Epidermal melanocyte (primary cell): ENCODE data around the gene MARCHF7.
"Not testable (repeated sequence)": the region's sequence is repeated elsewhere in the genome, so short reads cannot be mapped to it uniquely, and the experiment has no call there.

Experiments
- DNase-seq: peaks from one replicate; pipeline ENCODE4 v3.0.0; 2011; ENCODE audit warnings: low spot score; ENCODE audit not compliant: insufficient read length

MARCHF7 gene, protein sequence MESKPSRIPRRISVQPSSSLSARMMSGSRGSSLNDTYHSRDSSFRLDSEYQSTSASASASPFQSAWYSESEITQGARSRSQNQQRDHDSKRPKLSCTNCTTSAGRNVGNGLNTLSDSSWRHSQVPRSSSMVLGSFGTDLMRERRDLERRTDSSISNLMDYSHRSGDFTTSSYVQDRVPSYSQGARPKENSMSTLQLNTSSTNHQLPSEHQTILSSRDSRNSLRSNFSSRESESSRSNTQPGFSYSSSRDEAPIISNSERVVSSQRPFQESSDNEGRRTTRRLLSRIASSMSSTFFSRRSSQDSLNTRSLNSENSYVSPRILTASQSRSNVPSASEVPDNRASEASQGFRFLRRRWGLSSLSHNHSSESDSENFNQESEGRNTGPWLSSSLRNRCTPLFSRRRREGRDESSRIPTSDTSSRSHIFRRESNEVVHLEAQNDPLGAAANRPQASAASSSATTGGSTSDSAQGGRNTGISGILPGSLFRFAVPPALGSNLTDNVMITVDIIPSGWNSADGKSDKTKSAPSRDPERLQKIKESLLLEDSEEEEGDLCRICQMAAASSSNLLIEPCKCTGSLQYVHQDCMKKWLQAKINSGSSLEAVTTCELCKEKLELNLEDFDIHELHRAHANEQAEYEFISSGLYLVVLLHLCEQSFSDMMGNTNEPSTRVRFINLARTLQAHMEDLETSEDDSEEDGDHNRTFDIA

DNA sequence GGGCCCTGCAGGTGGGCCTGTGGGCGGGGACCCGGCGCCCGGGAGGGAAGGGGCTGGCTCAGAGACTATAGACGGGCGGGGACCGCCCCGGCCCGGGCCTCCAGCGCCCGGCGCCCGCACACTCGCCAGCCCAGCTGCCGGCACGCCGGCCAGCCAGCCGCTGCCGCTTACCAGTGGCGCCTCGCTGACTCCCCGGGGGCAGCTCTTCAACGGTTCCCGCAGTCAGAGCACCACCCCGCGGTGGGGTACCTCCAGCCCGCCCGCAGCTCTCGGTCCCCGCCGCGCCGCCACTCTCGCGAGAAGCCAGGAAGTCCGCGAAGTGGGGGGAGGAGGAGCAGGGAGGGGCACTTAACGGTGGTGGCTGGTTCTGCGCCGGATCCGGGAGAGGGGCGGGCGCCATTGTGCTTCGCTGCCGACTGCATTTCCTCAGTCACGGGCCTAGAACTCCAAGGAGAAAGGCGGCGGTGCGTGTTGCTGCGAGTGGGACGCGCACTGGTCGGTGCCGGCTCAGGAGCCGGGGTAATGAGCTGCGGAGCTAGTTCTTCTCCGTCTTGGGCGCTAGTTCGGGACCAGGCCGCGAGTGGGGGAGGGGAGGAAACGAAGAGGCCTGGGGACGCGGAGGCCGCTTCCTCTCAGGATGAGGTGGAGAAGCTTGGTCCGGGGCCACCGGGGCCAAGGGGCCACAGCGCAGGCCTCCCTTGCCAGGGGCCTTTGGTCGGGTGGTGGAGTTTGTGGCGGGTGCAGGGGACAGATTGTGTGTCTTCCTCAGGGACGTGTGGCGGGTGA, at the start of gene MARCHF7:
Gene MARCHF7, plus strand, starts transcription at position 364 of the 786 bp plus-strand sequence. CDS start 16,517 bp downstream, outside the sequence.
- peak; percentile 90 for DNase-seq

DNA sequence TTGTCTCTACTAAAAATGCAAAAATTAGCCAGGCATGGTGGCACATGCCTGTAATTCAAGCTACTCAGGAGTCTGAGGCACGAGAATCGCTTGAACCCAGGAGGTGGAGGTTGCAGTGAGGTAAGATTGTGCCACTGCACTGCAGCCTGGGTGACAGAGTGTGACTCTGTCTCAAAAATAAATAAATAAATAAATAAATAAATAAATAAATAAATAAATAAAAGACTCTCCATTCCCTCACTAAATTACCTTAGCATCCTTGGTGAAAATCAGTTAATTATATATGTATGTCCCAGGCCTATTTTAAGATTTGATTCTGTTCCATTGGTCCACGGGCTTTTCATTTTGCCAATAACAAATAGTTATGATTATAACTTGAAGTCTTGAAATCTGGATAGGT, 44.9 kb upstream of the MARCHF7 start:
- not testable (repeated sequence) for DNase-seq

DNA sequence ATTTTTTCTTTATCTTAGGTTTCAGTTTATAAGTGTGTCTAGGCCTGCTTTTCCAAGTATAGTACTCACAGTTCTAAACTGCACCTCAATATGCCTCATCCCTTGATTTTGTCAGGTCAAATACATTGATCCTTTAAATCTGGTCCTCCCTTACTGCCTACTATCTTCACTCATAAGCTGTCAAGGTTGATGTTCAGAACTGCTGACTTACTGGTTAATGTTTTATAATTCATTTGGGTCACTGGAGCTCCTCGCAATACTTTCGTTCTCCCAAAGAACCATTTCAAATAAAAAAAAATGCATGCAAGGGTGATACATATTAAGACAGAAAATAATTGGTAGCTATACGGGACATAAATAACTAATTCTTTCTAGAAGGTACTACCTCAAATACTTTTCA, 41.3 kb upstream of the MARCHF7 start:
- no peak for DNase-seq

DNA sequence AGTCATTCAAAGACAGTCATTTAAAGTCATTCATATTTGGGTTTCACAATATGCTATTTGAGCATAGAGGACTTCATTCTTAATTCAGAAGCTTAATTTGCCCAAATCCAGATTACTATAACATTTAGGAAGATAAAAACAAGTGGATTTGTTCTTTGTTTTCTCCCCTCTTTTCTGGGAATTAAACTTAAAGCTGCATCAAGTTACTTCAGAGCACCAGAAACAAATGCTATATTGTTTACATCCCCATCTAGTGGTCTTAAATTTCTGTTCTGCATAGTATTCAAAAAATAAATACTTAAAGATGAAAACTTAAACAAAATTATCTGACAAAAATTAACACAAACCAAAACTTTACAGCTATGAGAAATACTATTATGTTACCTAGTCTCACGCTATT, 34.7 kb upstream of the MARCHF7 start:
- DNase-seq = no peak

DNA sequence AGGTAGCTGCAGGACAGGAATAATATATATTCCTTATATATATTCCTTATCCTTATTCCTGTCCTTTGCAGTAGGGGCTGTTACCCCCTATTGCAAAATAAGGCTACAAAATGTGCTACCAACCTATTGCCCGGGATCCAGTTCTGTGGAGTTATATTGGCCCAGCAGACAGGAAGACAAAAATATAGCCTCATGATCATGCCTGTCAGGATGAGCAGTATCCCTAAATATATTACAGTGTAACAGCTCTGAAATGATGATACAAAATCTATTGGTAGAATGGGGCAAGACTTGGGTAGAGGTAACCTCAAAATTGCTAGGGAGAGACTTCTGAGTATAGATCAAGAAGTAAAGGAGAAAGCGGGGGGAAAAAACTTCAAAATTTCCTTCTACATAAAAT, 31.6 kb upstream of the MARCHF7 start:
- no peak for DNase-seq

DNA sequence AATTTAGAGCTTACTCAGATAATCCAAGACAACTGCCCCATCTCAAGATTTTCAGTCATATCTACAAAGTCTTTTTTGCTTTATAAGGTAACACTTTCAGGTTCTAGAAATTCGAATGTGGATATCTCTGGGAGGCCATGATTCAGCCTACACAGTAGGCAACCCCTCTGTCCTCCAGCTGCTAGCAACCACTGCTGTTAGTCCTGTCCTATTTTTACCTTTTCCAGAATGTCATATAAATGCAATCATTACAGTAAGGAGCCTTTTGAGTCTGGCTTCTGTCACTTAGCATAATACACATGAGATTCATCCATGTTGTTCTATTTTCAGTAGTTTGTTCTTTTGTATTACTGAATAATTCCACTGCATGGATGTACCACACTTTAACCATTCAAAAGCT, 28.5 kb upstream of the MARCHF7 start:
- DNase-seq = no peak

DNA sequence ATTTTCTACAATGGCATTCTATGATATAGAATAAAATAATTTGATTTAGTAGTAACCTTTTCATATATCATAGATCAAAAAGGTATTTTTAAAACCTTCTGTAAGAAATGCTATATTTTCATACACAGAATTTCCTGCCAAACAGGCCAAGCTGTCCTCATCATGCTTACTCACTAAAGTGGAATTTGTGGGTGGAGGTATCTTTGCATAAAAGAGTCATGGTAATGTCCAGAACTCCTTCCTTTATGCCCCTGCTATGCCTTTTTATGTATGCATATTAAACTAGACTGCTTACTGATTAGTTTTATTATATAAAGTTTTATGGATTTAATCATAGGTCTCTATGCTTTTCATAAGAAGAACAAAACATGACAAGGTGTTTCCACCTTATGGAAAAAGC, 27.5 kb upstream of the MARCHF7 start:
- no peak for DNase-seq

DNA sequence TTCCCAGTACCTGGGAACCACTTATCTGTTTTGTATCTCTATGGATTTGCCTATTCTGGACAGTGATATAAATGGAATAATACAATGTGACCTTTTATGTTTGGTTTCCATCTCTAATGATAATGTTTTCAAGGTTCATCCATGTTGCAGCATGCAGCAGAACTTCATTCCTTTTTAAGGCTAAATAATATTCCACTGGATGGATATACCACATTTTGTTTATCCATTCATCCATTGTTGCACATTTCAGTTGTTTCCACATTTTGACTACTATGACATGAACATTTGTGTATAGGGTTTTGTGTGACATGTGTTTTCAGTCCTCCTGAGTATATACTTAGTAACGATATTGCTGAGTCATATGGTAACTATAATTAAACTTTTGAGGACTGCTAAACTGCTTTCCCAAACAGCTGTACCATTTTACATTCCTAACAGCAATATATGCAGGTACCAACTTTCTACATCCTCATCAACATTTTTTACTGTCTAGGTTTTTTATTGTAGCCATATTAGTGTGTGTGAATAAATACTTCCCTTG, 17.7 kb upstream of the MARCHF7 start:
- no peak for DNase-seq

DNA sequence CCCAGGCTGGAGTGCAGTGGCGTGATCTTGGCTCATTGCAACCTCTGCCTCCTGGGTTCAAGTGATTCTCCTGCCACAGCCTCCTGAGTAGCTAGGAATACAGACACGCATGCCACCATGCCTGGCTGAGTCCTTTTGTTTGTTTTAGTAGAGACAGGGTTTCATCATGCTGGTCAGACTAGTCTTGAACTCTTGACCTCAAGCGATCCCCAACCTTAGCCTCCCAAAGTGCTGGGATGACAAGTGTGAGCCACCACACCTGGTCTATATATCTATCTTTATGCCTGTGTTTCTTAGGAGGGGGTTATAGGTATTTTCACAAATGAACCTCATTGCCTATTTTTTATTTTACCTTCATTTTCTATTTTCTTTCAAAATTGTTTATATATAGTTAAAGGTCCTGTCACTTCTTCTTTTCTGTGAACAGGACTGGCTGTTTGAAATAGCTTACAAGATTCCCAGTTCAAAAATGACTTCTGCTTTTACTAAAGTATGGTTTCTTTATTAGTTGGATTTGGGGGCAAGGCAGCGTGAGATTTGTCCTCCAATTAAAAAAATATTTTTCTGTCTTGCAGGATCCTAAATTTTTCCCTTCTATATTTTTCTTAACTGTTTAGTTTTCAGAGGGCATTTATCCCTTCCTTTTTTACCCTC, 16.4 kb upstream of the MARCHF7 start:
- no peak for DNase-seq

DNA sequence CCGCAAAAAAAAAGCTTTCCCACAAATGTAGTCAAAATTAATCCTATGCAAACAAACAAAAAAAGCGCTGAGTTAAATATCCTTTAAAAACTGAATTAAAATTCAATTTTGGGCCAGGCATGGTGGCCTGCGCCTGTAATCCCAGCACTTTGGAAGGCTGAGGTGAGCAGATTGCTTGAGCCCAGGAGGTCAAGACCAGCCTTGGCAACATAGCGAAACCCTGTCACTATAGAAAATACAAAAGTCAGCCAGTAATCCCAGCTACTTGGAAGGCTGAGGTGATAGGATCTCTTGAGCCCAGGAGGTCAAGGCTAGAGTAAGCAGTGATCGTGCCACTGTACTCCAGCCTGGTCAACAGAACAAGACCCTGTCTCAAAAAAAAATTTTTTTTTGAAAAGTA, 8.8 kb upstream of the MARCHF7 start:
- DNase-seq = no peak

DNA sequence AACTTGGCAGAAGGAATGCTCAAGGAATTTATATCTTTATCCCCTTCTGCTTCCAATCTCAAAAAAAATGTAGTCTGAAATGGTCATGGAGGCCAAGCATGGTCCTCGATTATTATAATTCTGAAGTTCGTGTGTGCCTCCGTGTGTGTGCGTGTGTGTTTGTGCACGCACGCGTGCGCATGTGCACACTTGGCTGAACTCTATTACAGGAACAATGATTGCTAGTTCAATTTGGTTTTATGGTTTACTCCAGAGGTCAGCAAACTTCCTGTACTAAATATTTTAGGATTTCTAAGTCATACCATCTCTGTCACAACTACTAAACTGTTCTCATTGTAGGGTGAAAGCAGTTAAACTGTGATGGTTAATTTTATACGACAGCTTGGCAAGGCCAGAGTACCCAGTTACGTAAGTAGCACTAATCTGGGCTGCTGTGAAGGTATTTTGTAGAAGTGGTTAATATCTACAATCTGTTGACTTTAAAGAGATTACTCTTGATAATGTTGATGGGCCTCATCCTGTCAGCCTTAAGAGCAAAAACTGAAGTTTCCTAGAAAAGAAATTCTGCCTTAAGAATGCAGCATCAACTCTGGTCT, 5.8 kb upstream of the MARCHF7 start:
- no peak for DNase-seq

DNA sequence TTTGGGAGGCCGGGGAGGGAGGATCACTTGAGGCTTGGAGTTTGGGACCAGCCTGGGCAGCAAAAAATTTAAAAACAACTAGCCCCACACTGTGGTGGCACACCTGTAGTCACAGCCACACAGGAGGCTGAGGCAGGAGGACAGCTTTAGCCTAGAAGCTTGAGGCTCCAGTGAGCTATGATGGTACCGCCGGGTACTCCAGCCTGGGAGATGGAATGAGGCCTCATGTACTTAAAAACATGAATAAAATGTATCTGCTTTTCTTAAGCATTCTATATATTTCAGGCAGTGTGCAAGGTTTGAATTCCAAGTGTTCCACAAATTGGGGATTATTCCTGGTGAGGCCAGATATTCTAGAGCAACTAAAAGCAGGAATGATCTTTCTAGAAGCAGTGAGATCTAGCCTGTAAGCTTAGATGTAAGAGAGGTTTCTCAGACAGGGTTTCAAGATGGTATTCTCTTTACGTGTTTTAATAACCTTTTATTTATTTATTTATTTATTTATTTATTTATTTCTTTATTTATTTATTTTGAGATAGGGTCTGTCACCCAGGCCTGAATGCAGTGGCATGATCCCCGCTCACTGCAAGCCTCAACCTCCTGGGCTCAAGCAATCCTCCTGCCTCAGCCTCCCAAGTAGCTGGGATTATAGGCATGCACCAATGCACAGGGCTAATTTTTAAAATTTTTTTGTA, 4.1 kb upstream of the MARCHF7 start:
- DNase-seq = no peak

DNA sequence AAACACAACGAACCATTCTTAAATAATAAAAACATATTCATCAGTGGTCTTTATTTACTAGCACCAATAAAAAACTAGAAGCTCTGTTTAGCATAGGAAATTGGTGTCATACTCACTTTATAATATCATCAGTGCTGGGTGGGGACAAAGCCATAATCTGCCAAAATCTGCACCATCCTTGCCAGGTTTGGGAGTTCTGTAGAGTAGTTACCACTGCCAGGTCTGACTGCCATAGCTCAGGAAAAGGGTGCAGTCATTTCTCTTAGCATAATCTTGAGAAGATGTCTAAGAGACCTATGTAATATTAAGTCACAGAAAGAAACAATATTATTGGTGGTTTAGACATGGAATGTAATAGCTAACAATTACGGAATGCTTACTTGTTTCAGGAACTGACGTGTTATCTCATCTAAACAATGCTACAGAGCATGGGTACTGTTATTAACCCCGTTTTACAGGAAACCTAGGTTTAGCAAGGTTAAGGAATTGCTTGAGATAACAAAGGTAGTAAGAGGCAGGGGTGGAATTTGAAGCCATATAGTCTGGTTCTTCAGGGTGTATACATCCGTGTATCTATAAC, 1.6 kb upstream of the MARCHF7 start:
- no peak for DNase-seq

DNA sequence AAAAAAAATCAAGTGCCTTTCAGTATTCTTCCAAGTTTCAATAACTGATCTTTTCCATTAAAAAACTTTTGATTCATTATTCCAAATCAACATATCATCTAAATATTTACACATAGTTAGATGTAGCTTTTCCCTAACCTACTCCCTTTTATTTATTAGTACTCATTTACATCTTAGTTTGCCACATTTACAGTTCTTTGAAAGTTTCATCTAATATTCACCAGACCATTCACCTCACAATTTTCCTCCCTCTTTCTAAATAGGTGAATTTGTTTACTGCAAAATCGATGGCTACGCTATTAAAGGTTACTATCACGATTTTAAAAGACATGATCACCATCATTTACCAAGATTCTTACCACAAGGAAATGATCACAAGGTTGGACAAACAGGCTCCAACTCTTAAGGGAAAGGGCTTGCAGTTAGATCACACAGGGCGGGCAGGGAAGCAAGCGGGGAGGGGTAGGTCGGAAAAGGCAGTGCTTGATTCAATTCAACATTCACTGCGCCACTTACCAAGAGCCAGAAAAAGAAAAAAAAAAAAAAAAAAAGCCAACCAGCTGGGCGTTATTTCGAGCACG, 654 bp upstream of the MARCHF7 start:
- no peak for DNase-seq

DNA sequence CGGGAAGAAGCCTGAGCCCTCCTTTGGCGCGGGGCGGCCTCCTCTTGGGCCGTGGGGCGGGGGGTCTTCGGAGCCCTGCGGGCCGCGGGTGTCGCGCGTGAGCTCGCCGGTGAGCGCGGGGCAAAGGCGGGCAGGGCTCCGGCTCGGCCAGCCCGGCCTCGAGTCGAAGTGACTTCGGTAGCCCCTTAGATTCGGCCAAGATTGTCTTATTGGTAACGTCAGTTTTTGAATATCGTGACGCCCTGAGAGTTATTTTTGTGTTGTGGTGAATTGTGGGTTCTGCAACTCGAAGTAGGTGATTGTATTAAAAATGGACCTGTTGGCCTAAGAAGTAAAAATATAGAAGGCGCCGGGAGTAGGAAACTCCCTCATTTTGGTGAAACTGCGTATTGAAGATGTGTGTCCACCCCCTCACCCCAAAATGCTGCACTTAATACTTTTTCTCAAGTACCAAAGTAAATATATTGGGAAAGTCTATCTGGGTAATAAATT, 669 bp downstream of the MARCHF7 start:
- DNase-seq = no peak

DNA sequence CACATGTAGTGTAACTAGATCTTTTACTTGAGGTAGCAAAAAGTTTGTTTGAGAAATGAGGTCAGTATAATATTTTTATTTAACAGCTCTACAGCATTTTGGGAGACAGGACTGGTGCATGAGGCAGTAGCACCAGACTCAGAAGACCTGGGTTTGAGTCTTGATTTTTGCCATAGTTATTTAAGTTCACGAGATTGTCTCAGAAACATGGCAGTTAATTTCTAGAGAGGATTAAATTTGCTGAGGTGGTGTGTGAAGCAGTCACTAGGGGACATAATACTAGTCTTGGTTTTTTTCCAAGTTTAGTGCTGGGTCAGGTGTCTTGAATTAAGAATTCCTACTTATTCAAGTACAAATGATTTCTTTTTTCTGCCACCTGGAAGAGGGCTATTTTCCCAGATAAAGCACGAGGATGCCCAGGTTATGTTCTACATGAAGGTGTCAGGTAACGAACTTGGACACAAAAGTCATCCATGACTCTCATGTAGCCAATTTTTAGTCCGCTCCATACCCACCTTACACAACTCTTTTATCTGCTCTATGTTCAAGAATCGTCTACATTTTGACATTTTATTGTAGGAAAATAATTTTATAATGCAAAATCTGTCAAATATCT, 1.4 kb downstream of the MARCHF7 start:
- no peak for DNase-seq

DNA sequence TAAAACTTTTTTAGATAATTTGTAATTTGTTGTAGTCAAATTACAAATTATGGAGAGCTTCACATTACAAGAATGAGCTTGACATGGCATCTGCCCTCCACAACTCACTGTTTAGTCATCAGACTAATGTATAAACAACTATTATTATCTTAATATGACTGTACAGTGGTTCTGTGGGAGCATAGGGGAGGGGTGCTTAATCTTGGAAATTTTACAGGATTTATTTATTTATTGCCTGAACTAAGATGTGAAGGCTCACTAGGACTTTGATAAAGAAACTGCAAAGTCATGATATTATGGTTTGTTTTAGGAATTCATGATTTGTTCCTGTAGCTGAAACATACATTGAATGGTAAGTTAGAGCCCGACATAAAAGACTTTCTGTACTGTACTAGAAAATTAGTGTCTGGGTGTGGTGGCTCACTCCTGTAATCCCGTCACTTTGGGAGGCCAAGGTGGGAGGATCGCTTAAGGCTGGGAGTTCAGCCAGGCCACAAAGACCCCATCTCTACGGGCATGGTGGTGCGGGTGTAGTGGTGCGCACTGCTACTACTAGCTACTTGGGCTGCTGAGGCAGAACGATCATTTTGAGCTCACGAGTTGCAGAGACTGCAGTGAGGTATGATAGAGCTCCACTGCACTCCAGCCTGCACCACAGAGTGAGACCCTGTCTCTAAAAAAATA, 2.1 kb downstream of the MARCHF7 start:
- no peak for DNase-seq

DNA sequence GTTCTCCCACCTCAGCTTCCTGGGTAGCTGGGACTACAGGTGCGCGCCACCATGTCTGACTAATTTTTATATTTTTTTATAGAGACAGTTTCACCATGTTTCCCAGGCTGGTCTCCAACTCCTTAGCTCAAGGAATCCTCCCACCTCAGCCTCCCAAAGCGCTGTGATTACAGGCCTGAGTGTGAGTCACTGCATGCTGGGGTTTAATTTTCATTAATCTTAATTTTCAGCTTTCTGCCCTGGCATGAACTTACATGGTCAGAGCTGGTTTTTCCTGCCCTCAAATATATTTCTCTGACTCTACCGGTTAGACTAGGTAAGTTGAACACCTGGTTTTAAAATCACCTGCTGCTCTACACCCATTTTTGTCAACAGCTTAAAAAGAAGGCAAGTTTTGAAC, 3.1 kb downstream of the MARCHF7 start:
- no peak for DNase-seq
